SKM-1 treated with dmso at 0.1 percent for 144 hours (cell line): ENCODE measurements around the gene CDH22.

Experiments used
- DNase-seq: peaks from one replicate; lab custom pipeline; 2025; ENCODE audit not compliant: unreplicated experiment; lab: John Stamatoyannopoulos, UW

CDH22 gene

GRCh38 chr20:46343348-46343974, 35.2 kb upstream of the CDH22 start:
- no peak for DNase-seq

GRCh38 chr20:46342451-46343347, 34.4 kb upstream of the CDH22 start:
- DNase-seq: no peak

- no peak for DNase-seq
Observed at GRCh38 chr20:46342010-46342378, 33.7 kb upstream of the CDH22 start.

- no peak for DNase-seq
Observed at GRCh38 chr20:46341074-46342009, 33.0 kb upstream of the CDH22 start.

GRCh38 chr20:46339037-46339436, 30.7 kb upstream of the CDH22 start:
- no peak for DNase-seq

GRCh38 chr20:46336735-46337134, 28.4 kb upstream of the CDH22 start:
- DNase-seq: no peak

GRCh38 chr20:46334303-46334904, 26.1 kb upstream of the CDH22 start:
- DNase-seq: no peak

- no peak for DNase-seq
Observed at GRCh38 chr20:46333161-46333991, 25.1 kb upstream of the CDH22 start.

GRCh38 chr20:46332373-46333160, 24.3 kb upstream of the CDH22 start:
- no peak for DNase-seq

- no peak for DNase-seq
Observed at GRCh38 chr20:46331611-46332361, 23.5 kb upstream of the CDH22 start.

GRCh38 chr20:46330831-46331371, 22.6 kb upstream of the CDH22 start:
- DNase-seq: no peak

GRCh38 chr20:46330072-46330763, 21.9 kb upstream of the CDH22 start:
- no peak for DNase-seq

- DNase-seq: no peak
Observed at GRCh38 chr20:46328200-46328882, 20.0 kb upstream of the CDH22 start.

- no peak for DNase-seq
Observed at GRCh38 chr20:46327557-46327956, 19.3 kb upstream of the CDH22 start.

GRCh38 chr20:46325789-46326188, 17.5 kb upstream of the CDH22 start:
- DNase-seq: no peak

- peak; percentile 40 for DNase-seq
Observed at GRCh38 chr20:46324960-46325703, 16.8 kb upstream of the CDH22 start.
